HepG2 (cell line): ENCODE data around the gene ABL2. TPM values are rescaled to one million over a fixed set of nuclear protein-coding genes. Genes with fewer than 3 reads are reported as not detected.
A peak's percentile ranks its signal among the peaks of the same experiment; 100 is the strongest.

ENCODE experiments used
- HMG20B ChIP-seq: conservative IDR thresholded peaks from 2 replicates; pipeline ENCODE4 v1.6.1; 2016; ENCODE audit warnings: missing genetic modification reagents, missing compliant biosample characterization
- NONO ChIP-seq, 2 experiments: fragments of 450-650 bp in 1 of 2; sonication (generic) in 1 of 2; formaldehyde crosslinking in 1 of 2; IDR thresholded peaks in 1 of 2; conservative IDR thresholded peaks in 1 of 2; 2 replicates each; pipeline versions ENCODE4 v1.6.1 to v1.8.0; 2017 to 2022; ENCODE audit warnings: mild to moderate bottlenecking in 1 of 2, missing genetic modification reagents in 1 of 2, moderate library complexity in 1 of 2
- RELA ChIP-seq: sonication (generic); formaldehyde crosslinking; IDR thresholded peaks from 2 replicates; pipeline ENCODE4 v1.4.0; 2020; ENCODE audit warnings: missing genetic modification reagents
- SETDB1 ChIP-seq: sonication (generic); formaldehyde crosslinking; IDR thresholded peaks from 2 replicates; pipeline ENCODE4 v1.5.1; 2020; ENCODE audit warnings: missing genetic modification reagents, mild to moderate bottlenecking, borderline replicate concordance
- SP2 ChIP-seq: sonication (generic); formaldehyde crosslinking; IDR thresholded peaks from 2 replicates; pipeline ENCODE4 v1.5.1; 2020; ENCODE audit warnings: mild to moderate bottlenecking, missing genetic modification reagents
- ZKSCAN8 ChIP-seq: IDR thresholded peaks from 2 replicates; pipeline ENCODE4 v1.6.1; 2016; ENCODE audit warnings: borderline replicate concordance, missing genetic modification reagents, missing compliant biosample characterization
- ZNF101 ChIP-seq: sonication (generic); formaldehyde crosslinking; IDR thresholded peaks from 2 replicates; pipeline ENCODE4 v1.4.0; 2020; ENCODE audit warnings: mild to moderate bottlenecking, low read depth, missing genetic modification reagents, borderline replicate concordance
- ZNF441 ChIP-seq: sonication (generic); formaldehyde crosslinking; IDR thresholded peaks from 2 replicates; pipeline ENCODE4 v1.7.0; 2021; ENCODE audit warnings: missing genetic modification reagents, borderline replicate concordance
- ZNF850 ChIP-seq: sonication (generic); formaldehyde crosslinking; conservative IDR thresholded peaks from 2 replicates; pipeline ENCODE4 v1.9.0; 2021; ENCODE audit warnings: mild to moderate bottlenecking, missing genetic modification reagents
- polyA plus RNA-seq, 8 experiments: library from polyadenylated mRNA; depleted of rRNA in 3 of 8; stranded (reverse) in 7 of 8; unstranded in 1 of 8; fragments of >200 nt; fragmentation: Illumina TruSeq in 4 of 8; extraction: Trizol in 4 of 8; gene quantifications; 2 replicates each; pipeline versions ENCODE4 v1.2.1 to v1.2.3, GENCODE V29; 2011 to 2016; ENCODE audit warnings: low read depth in 4 of 8, missing spikeins in 1 of 8, mixed read lengths in 1 of 8; ENCODE audit not compliant: insufficient read depth in 1 of 8
- total RNA-seq, 5 experiments: library from RNA; depleted of rRNA; stranded (reverse); fragments of >200 nt; fragmentation: Illumina TruSeq; extraction: Trizol; gene quantifications; 2 replicates each; pipeline ENCODE4 v1.2.3, GENCODE V29; 2016; ENCODE audit warnings: low read depth in 1 of 5
- TF ChIP-seq, protein P1 (sequence below): IDR thresholded peaks from 2 replicates; pipeline ENCODE4 v1.6.1; 2016; ENCODE audit warnings: missing genetic modification reagents, missing compliant biosample characterization
- TF ChIP-seq, protein P2 (sequence below): sonication (generic); formaldehyde crosslinking; IDR thresholded peaks from 2 replicates; pipeline ENCODE4 v1.4.0; 2020; ENCODE audit warnings: mild to moderate bottlenecking, missing genetic modification reagents
- TF ChIP-seq, protein P3 (sequence below): IDR thresholded peaks from 2 replicates; pipeline ENCODE4 v1.6.1; 2018; ENCODE audit warnings: missing genetic modification reagents

Gene ABL2
- total and polyA plus RNA-seq, 2 of the 13 experiments (the other 11 are each of a cell fraction or from before 2014, with no cell fraction given) = 5.8 to 6.0 TPM

DNA sequence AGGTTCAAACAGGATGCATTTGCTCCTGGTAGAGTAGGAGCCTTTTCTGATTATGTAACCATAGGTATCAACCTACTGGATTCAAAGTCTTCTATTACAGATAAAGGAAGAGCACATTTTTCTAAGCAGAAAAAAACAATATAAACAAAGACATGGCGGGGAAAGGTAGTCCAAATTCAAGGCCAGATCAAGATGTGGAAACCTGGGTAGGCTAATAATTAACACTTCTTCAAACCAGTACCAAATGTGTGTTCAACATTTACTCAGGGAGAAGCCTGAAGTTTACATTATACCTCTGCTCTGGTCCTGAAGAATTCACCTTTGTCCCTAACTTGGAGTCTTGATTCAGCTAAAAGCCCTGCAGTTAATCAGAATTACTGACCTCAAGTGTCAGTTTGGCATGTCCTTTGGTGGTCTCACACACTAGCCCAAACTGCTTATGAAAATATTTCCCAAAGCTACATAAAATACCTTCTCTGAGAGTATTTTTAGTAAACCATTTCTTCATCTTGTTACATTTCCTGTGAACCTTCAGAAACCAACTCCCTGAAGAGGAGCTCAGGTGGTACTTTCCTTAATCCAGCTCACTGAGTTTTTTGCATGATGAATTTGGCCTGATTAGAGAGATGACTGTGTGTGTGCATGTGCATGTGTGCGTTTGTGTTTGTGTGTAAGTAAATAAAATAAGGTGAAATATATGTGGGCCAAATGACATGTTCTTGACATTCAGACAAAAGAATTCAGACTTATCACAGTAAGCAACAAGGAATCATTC, 77.4 kb downstream of the ABL2 start (continued):
- TF ChIP-seq, protein P1, sequence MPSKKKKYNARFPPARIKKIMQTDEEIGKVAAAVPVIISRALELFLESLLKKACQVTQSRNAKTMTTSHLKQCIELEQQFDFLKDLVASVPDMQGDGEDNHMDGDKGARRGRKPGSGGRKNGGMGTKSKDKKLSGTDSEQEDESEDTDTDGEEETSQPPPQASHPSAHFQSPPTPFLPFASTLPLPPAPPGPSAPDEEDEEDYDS (CRISPR knock-in tag) = no peak
- TF ChIP-seq, protein P2, sequence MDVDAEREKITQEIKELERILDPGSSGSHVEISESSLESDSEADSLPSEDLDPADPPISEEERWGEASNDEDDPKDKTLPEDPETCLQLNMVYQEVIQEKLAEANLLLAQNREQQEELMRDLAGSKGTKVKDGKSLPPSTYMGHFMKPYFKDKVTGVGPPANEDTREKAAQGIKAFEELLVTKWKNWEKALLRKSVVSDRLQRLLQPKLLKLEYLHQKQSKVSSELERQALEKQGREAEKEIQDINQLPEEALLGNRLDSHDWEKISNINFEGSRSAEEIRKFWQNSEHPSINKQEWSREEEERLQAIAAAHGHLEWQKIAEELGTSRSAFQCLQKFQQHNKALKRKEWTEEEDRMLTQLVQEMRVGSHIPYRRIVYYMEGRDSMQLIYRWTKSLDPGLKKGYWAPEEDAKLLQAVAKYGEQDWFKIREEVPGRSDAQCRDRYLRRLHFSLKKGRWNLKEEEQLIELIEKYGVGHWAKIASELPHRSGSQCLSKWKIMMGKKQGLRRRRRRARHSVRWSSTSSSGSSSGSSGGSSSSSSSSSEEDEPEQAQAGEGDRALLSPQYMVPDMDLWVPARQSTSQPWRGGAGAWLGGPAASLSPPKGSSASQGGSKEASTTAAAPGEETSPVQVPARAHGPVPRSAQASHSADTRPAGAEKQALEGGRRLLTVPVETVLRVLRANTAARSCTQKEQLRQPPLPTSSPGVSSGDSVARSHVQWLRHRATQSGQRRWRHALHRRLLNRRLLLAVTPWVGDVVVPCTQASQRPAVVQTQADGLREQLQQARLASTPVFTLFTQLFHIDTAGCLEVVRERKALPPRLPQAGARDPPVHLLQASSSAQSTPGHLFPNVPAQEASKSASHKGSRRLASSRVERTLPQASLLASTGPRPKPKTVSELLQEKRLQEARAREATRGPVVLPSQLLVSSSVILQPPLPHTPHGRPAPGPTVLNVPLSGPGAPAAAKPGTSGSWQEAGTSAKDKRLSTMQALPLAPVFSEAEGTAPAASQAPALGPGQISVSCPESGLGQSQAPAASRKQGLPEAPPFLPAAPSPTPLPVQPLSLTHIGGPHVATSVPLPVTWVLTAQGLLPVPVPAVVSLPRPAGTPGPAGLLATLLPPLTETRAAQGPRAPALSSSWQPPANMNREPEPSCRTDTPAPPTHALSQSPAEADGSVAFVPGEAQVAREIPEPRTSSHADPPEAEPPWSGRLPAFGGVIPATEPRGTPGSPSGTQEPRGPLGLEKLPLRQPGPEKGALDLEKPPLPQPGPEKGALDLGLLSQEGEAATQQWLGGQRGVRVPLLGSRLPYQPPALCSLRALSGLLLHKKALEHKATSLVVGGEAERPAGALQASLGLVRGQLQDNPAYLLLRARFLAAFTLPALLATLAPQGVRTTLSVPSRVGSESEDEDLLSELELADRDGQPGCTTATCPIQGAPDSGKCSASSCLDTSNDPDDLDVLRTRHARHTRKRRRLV (CRISPR knock-in tag) = no peak
- TF ChIP-seq, protein P3, sequence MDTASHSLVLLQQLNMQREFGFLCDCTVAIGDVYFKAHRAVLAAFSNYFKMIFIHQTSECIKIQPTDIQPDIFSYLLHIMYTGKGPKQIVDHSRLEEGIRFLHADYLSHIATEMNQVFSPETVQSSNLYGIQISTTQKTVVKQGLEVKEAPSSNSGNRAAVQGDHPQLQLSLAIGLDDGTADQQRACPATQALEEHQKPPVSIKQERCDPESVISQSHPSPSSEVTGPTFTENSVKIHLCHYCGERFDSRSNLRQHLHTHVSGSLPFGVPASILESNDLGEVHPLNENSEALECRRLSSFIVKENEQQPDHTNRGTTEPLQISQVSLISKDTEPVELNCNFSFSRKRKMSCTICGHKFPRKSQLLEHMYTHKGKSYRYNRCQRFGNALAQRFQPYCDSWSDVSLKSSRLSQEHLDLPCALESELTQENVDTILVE (CRISPR knock-in tag) = peak; percentile 40; the same call in 1 of the 2 replicates
- TF ChIP-seq ZNF850 (CRISPR knock-in tag) (no peak), ZKSCAN8 (peak; percentile 20; the same call in 1 of the 2 replicates), NONO (IDR thresholded peaks at IDR 0.05) (no peak), NONO (CRISPR knock-in tag; conservative IDR thresholded peaks at IDR 0.05) (no peak), SETDB1 (CRISPR knock-in tag) (no peak), ZNF441 (CRISPR knock-in tag) (no peak), SP2 (CRISPR knock-in tag) (no peak), RELA (CRISPR knock-in tag) (no peak), HMG20B (CRISPR knock-in tag) (0 out of 2 replicates have a peak, but pooled peaks have one; percentile 48), ZNF101 (no peak)
